GM19452 (cell line): ENCODE results near the gene CGN.

Experiments
- ATAC-seq: cut with Tn5 transposase; IDR thresholded peaks from one replicate; pipeline ENCODE4 v1.9.1; 2021; ENCODE audit not compliant: unreplicated experiment

The CGN gene

DNA sequence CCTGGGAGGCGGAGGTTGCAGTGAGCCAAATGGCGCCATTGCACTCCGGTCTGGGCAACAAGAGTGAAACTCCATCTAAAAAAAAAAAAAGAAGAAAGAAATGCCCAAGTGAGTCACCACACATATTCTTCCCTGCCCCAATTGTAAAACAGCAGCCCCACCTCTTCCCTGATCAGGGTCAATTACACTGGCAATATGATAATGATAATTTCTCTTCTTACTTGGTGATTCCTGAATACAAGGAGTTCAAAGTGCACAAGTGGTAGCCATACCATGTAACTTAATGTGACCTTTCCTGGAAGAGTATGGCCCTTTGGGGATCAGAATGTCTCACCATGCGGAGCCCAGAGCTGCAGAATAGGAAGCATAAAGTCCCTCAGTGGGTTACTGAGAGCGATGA is 11.8 kb upstream of the CGN start:
- ATAC-seq, result no peak

DNA sequence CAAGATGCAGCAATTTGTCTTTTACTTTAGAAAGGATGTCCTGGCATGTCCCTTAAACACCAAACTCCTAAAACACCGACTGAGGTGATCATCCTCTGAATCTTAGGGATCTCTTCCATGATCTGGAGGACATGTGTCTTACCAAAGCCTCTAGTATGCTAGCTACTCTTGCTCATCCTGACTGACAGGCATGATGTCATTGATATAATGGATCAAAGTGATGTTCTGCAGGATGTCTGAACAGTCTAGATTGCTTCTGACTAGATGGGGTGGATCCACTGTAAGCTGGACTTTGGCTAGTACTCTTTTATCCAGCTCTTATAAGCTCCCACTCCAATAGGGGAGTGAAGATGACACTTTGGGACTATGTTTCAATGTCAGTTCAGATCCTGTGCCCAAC is 11.3 kb upstream of the CGN start:
- no peak for ATAC-seq

DNA sequence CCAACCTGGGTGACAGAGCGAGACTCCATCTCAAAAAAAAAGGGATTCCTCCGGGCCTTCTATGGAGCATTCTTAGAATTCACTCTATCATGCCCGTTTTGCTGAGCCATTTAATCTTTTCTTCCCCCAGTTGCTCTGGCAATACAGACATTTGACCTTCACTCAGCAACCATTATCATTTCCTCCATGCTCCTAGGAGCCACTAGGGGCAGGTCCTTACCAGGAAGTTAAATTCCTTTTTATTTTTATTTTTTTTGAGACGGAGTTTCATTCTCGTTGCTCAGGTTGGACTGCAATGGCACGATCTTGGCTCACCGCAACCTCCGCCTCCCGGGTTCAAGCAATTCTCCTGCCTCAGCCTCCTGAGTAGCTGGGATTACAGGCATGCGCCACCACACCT is 9.7 kb upstream of the CGN start:
- ATAC-seq, result no peak

DNA sequence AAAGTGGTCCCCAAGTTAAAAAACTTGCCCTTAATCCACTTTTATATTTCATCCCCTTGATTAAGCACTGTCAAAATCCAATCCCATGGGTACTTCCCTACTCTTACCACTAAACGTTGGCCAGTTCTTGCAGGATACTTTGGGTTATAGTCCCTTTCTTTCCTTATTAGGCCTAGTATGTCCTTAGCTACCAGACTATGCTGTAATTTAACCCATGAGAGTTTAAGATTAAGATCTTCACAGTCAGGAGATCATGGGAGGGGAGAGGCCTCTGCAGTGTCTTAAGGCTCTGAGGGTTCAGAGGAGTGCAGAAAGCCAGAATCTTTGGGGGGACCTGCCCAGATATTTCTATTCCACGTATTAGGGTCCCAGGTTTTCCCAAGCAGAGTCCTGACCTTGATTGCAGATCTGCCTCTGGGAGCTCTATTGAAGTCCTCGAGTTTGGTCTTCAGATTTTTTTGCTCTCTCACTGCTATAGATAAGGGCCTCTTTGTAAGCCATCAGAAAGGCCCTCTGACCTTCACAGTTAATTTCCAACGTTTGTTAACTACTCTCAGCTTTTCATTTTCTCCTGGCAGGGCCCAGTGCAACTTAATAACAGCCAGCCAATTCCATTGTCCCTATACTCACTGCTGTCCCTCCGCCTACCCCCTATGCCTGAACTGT is 9.0 kb upstream of the CGN start:
- no peak for ATAC-seq

DNA sequence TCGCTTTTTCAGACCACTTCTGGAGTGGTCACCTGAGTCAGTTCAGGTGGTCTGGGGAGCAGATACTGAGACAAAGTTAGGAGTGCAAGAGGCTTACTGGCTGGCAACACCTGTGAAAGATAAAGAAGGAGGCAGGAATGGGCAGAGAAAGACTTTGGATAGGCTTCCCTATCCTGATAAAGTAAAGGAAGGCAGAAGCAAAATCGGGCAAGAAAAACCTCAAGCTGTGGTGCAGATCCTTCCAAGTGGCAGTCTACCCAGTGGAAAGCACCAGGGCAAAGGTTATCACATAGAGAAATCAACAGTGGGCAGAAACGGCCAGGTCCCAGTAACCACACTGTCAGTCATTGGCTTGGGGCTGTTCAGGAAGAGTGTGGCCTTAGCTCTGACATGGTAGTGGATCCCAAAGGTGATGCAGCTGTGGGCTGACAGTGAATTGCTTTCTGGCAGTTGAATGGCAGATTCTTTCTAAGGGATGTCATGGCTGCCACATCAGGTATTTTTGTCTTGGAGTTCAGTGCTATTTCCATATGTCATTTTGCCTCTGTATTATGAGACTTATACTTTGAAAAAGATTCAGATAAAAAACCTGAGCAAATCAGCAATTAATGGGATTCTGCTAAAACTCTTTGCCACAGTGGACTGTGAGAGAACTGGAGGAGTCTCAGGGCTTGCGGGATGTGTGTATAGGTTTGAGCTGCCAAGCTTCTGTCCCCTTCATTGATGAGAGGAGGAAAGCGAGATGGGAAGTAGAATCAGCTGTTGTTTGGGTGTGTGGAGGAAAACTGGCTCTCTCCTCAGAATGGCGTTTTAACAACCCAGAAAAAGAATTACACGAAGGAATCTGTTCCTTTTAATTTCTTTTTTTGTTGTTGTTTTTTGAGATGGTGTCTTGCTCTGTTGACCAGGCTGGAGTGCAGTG is 8.1 kb upstream of the CGN start:
- ATAC-seq, result no peak

DNA sequence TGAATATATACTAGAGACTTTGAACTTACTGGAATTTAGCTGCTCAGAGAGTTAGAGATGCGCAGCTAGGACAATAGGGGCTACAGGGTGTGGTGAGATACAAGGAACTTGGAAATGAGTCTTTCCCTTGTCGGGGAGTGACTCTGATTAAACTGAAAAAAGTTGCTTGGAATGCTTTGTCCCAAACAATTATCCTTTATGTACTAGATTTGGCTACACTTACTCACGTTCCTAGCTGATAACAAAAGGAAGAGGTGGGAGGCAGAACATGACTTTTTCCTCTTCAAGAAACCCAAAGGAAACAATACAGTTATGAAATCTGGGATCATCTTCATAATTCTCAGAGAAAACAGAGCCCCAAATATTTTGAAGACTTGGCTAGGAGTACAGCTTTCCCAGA is 6.9 kb upstream of the CGN start:
- ATAC-seq, result no peak

DNA sequence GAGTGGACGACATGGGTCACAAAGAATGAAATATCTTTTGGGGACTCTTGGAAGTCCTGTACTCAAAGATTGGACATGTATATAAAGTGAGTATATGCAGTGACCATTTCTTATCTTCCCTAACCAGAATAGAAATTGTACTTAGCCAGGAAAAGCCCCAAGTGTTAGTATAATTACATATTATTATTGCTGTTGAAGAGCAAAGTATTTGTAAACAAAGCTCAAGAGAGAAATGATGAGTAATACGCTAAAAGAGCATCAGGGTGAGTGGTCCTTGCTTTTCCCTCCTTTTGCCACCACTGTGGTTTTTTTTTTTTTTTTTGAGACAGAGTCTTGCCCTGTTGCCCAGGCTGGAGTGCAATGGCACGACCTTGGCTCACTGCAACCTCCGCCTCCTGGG is 6.4 kb upstream of the CGN start:
- no peak for ATAC-seq

DNA sequence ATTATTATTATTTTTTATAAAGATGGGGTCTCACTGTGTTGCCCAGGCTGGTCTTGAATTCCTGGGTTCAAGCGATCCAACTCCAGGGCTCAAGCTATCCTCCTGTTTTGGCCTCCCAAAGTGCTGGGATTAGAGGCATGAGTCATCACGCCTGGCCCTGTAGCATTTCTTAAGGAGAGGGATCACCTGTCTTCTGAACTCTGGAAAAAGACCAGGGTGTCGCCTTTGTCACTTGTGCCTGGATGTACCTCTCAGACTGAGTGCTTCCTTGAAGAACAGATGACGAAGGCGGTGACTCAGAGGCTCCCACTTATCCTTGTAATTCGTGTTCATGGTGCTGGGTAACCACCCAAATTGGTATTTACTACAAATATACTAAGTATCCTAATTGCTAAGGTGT is 2.4 kb upstream of the CGN start:
- no peak for ATAC-seq

DNA sequence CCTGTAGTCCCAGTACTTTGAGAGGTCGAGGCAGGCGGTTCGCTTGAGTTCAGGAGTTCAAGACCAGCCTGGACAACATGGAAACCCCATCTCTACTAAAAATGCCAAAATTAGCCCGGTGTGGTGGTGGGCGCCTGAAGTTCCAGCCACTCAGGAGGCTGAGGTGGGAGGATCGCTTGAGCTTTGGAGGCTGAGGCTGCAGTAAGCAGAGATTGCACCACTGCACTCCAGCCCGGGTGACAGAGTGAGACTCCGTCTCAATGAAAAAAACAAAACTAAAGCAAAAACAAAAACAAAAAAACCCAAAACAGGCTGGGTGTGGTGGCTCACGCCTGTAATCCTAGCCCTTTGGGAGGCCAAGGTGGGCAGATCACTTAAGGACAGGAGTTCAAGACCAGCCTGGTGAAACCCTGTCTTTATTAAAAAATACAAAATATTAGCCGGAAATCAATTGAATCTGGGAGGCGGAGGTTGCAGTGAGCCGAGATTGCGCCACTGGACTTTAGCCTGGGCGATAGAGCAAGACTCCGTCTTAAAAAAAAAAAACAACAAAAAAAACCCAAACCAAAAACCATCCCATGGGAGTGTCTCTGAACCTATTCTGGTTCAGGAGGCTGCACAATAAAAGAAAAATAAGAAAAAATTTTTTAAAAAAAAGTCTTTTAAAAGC is 1.7 kb upstream of the CGN start:
- ATAC-seq, result no peak

DNA sequence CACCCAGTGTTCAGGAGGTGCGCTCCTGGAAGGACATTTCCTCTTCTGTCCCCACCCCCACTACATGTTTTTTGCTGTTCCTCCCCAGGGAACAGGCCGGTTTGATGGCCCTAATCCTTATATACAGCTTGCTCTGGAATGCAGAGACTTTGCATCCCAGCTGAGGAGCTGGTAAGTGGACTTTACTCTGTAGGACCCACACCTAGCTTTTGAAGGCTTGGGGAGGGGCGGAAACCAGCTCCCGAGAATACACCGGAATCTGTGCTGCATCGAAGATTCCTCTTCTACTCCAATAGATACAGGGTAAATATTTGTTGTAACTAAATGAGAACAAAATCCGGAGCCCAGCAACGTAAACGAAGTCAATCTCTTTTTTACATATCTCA is 1.2 kb upstream of the CGN start:
- no peak for ATAC-seq

DNA sequence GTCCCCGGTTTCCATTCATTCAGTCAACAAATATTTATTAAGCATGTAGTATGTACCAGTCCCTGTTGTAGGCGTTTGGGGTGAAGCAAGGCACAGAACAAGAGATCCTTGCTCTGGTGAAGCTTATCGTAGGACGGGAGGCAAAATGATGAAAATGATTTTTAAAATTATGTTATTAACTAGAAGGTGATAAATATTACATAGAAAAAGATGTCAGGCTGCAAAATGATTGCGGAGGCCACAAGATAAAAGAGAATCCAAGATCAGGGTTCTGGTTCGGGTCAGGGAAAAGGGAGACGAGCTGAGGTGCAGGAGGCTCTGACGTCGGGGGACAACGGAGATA is 602 bp upstream of the CGN start:
- ATAC-seq, result no peak

DNA sequence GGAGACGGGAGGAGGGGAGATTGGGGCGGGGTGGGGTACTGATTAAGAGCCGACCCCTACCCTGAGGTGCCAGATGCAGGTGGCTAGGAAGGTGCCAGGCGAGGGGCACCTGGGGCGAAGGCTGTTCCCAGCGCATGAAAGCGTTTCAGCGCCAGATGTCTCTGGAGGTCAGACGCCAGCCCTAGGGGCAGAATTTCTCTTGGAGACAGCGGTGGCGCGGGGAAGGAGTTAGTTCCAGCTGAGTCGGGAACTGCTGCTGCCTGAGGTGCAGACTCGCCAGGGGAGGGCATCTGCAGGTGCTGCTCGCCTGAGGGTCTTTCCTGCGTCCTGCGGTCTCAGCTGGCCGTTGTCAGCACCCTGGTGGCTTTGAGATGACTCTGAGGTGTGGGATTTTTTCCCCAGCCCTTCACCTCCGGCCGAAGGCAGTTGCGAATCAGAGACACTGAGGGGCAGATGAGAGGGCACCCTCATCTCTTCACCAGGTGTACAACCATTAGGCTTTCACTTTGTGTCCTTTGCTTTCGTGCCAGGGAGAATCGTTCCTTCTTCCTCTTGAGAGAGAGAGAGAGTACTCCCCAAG is 539 bp downstream of the CGN start:
- ATAC-seq, result no peak

DNA sequence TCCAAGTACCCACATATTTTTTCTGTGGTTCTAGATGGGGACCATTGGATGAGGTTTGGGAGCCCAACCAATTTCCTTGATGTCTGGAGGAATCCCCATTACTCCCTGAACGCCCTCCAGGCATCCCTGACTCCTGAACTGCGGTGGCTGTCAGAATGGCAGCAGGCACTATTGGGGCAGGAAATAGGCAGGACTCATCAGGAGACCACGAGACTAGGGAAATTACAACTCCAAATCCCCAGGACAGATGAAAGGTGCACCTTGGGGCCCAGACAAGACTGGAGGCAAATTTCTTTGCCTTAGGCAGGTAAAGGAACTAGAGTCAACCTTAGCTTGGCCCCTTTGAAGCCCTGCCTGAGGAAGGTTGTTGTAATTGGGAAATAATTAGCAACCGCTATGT is 1.1 kb downstream of the CGN start:
- no peak for ATAC-seq

DNA sequence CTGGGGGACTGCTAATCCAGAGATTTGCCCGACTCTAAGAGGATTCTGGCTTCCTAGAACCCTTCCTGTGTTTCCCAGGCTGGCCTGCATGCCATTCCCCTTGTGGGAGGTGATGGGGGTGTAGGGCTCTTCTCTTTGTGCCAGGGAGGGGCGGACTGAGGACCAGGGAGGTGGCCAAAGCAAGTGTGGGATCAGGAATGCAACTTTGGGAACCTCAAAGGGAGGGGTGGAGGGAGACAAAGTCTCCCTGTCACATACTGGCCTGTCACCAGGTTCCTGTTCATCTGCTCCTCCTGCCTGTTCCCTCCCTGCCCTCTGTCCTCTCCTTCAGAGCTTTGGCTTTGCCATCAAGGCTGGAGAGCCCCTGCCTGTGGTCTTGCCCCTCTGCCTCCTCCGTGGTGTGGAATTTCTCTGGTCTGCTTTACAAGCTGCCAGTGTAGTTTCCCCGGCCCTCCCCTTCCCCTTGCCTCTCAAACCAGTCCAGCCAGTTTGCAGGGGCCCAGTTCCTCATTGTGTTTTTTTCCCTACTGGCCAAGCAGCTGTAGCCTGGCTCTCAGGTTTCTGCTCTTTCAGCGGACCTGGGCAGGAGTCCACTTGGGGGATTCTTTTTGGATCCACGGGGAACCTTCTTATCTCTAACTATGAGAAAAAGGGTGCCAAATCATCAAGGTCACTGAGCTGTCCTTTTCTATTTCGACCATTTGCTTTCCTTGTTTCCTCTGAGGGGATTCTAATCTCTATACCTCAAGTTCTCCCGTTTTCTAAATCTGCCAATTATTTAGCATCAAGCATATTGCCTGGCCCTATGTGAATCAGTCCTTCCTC is 1.8 kb downstream of the CGN start:
- ATAC-seq, result no peak

DNA sequence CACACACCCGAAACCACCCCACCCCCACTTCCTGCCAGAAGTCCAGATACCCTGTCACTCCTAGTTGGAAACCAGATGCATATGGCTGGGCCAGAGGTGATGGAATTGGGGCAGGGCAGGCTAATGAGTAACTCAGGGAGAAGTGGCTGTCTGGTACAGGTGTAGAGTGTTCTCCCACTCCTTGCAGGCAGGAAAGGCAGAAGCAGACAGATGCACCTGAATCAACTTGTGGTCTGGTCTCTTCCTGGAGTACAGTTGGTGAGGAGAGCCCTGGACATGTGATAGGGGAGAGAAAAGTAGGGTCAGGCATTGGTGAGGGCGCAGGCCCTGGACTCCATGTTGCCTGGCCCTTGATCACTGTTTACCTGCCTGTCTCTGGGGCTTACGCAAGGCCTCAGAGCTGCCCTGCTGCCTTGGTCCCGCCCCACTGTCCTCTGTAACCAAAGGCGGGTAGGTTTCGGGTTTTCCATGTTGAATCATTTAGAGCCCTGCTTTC is 2.5 kb downstream of the CGN start:
- no peak for ATAC-seq

DNA sequence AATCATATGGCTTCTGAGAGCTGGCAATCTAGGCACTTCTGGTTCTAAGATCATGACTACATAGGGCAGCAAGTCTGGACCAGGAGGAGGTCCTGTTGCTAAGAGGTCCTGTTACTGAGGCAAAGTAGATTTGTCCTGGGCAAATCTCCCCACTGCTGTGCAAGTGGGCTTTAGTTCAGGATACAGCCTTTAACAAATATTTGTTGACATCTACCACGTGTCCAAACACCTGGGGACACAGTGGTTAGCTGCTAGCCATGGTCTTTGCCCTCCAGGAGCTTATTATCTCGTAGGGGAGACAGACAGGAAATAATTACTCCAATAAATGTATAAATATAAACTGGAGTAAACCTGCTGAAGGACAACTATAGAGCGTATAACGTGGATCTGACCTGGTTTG is 3.2 kb downstream of the CGN start:
- no peak for ATAC-seq

DNA sequence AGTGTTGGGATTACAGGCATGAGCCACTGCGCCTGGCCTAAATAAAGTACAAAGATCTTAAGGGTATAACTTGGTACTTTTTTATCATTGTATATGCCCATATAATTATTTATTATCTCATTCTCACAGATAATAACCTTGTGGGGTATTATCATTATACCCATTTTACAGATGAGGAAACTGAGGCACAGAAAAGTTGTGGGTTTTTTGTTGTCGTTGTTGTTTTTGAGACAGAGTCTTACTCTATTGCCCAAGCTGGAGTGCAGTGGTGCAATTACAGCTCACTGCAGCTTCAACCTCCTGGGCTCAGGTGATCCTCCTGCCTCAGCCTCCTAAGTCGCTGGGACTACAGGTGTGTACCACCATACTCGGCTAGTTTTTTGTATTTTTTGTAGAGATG is 4.1 kb downstream of the CGN start:
- ATAC-seq, result no peak

DNA sequence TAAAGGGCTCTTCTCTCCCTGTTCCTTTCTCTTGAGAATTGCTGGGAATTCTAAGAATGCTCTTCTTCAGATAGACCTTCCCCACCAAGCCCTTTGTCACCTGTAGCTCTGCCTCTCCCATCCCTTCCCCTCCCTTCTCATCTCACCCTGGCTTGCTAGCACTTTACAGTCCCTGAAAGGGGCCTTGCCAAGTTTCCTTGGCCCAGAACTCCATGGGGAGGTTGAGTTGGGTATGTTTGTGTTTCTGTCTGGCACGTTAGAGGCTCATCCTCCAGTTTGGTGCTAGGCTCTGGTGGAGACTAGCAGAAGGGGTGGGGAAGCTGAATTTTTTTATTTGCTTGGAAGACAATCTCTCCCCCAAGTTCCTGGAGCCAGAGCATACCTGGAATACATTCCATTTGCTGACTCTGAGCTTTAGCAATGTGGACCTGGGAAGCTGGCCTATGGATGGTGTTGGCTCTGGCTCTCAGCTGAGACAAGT is 4.9 kb downstream of the CGN start:
- ATAC-seq, result no peak

DNA sequence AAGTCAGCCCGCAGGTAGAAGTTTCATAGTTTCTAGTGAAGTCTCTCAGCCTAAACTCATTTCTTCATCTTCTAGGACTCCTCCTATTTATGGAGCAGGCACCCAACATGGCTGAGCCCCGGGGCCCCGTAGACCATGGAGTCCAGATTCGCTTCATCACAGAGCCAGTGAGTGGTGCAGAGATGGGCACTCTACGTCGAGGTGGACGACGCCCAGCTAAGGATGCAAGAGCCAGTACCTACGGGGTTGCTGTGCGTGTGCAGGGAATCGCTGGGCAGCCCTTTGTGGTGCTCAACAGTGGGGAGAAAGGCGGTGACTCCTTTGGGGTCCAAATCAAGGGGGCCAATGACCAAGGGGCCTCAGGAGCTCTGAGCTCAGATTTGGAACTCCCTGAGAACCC is 7.2 kb downstream of the CGN start:
- ATAC-seq, result no peak

DNA sequence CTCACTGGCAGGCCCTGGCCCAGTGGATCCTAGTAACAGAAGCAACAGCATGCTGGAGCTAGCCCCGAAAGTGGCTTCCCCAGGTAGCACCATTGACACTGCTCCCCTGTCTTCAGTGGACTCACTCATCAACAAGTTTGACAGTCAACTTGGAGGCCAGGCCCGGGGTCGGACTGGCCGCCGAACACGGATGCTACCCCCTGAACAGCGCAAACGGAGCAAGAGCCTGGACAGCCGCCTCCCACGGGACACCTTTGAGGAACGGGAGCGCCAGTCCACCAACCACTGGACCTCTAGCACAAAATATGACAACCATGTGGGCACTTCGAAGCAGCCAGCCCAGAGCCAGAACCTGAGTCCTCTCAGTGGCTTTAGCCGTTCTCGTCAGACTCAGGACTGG is 7.7 kb downstream of the CGN start:
- no peak for ATAC-seq

DNA sequence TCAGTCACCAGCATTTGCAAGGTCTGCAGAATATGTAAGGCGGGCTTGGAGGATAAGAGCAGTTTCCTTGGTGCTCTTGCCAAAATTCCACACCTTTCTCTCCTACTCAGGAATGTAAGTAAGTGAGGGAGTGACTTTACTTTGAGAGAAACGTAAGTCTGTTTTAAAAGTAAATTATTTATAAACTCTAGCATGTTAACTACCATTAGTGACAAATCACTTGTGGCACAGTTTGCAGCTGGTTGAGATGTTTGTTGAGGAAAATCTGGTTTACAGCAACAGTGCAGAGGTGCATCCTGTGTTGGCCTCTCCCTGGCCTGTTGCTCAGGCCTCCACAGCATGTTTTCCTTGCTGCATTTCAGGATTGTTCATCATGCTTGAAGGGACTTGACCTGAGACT is 8.5 kb downstream of the CGN start:
- ATAC-seq, result no peak
